ENCODE results near the gene ULK4.

DNA sequence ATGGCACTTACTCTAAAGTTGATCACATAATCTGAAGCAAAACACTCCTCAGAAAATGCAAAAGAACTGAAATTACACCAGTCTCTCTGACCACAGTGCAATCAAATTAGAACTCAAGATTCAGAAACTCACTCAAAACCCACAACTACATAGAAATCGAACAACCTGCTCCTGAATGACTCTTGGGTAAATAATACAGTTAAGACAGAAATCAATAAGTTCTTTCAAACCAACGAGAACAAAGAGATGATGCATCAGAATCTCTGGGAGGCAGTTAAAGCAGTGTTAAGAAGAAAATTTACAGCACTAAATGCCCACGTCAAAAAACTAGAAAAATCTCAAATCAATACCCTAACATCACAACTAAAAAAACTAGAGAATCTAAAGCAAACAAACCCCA lies 535.4 kb downstream of the ULK4 start:
- TF ChIP-seq, protein P1, sequence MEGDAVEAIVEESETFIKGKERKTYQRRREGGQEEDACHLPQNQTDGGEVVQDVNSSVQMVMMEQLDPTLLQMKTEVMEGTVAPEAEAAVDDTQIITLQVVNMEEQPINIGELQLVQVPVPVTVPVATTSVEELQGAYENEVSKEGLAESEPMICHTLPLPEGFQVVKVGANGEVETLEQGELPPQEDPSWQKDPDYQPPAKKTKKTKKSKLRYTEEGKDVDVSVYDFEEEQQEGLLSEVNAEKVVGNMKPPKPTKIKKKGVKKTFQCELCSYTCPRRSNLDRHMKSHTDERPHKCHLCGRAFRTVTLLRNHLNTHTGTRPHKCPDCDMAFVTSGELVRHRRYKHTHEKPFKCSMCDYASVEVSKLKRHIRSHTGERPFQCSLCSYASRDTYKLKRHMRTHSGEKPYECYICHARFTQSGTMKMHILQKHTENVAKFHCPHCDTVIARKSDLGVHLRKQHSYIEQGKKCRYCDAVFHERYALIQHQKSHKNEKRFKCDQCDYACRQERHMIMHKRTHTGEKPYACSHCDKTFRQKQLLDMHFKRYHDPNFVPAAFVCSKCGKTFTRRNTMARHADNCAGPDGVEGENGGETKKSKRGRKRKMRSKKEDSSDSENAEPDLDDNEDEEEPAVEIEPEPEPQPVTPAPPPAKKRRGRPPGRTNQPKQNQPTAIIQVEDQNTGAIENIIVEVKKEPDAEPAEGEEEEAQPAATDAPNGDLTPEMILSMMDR (IDR thresholded peaks at IDR 0.05; ENCODE audit: insufficient read depth, low read length) = no peak
- TF ChIP-seq POLR2AphosphoS5 (IDR thresholded peaks at IDR 0.05; ENCODE audit: low read depth) (no peak), SPI1 (IDR thresholded peaks at IDR 0.05; ENCODE audit: borderline replicate concordance, low read depth) (no peak), GABPA (IDR thresholded peaks at IDR 0.05; ENCODE audit: low read depth) (no peak)
- TF ChIP-seq, protein P2, sequence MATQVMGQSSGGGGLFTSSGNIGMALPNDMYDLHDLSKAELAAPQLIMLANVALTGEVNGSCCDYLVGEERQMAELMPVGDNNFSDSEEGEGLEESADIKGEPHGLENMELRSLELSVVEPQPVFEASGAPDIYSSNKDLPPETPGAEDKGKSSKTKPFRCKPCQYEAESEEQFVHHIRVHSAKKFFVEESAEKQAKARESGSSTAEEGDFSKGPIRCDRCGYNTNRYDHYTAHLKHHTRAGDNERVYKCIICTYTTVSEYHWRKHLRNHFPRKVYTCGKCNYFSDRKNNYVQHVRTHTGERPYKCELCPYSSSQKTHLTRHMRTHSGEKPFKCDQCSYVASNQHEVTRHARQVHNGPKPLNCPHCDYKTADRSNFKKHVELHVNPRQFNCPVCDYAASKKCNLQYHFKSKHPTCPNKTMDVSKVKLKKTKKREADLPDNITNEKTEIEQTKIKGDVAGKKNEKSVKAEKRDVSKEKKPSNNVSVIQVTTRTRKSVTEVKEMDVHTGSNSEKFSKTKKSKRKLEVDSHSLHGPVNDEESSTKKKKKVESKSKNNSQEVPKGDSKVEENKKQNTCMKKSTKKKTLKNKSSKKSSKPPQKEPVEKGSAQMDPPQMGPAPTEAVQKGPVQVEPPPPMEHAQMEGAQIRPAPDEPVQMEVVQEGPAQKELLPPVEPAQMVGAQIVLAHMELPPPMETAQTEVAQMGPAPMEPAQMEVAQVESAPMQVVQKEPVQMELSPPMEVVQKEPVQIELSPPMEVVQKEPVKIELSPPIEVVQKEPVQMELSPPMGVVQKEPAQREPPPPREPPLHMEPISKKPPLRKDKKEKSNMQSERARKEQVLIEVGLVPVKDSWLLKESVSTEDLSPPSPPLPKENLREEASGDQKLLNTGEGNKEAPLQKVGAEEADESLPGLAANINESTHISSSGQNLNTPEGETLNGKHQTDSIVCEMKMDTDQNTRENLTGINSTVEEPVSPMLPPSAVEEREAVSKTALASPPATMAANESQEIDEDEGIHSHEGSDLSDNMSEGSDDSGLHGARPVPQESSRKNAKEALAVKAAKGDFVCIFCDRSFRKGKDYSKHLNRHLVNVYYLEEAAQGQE (IDR thresholded peaks at IDR 0.05; ENCODE audit: insufficient replicate concordance, low read depth) = no peak
